Keratinocyte (primary cell): ENCODE measurements around the gene LZTS2.
A peak's percentile ranks its signal among the peaks of the same experiment; 100 is the strongest.

ENCODE experiments used
- EZH2 ChIP-seq: IDR thresholded peaks from one replicate; pipeline ENCODE4 v1.6.1; 2012; ENCODE audit warnings: inconsistent platforms, mild to moderate bottlenecking, low read length, moderate library complexity
- TF ChIP-seq, protein P1 (sequence below), 3 experiments: IDR thresholded peaks in 1 of 3; conservative IDR thresholded peaks in 1 of 3; optimal IDR thresholded peaks in 1 of 3; 2 replicates in 2 of 3; 3 replicates in 1 of 3; pipeline versions ENCODE3 to v1.5.1; 2011; ENCODE audit warnings: low read length in 3 of 3, mild to moderate bottlenecking in 3 of 3, moderate library complexity in 2 of 3, control low read depth in 1 of 3, inconsistent platforms in 1 of 3; ENCODE audit not compliant: insufficient read depth in 2 of 3; ENCODE audit errors: extremely low read depth in 1 of 3

- TF ChIP-seq, protein P1, sequence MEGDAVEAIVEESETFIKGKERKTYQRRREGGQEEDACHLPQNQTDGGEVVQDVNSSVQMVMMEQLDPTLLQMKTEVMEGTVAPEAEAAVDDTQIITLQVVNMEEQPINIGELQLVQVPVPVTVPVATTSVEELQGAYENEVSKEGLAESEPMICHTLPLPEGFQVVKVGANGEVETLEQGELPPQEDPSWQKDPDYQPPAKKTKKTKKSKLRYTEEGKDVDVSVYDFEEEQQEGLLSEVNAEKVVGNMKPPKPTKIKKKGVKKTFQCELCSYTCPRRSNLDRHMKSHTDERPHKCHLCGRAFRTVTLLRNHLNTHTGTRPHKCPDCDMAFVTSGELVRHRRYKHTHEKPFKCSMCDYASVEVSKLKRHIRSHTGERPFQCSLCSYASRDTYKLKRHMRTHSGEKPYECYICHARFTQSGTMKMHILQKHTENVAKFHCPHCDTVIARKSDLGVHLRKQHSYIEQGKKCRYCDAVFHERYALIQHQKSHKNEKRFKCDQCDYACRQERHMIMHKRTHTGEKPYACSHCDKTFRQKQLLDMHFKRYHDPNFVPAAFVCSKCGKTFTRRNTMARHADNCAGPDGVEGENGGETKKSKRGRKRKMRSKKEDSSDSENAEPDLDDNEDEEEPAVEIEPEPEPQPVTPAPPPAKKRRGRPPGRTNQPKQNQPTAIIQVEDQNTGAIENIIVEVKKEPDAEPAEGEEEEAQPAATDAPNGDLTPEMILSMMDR (optimal IDR thresholded peaks at IDR 0.05 in 1 of 3, IDR thresholded peaks at IDR 0.05 in 1 of 3, conservative IDR thresholded peaks at IDR 0.05 in 1 of 3; ENCODE audit: extremely low read depth in 1 of 3, insufficient read depth in 2 of 3, low read length in 3 of 3) = peak; percentile 75 to 87 (median 83)
- TF ChIP-seq EZH2 = no peak
Observed at GRCh38 chr10:101041252-101041761, 41.7 kb downstream of the LZTS2 start.
